Glutamatergic neuron (in vitro differentiated cells): Measurements from ENCODE around the gene GUCY2C. TPM values are rescaled to one million over a fixed set of nuclear protein-coding genes. Genes with fewer than 3 reads are reported as not detected.

Experiments
- DNase-seq: peaks from one replicate; pipeline ENCODE4 v3.0.0; 2022
- H3K27ac Mint-ChIP-seq: one replicate; pipeline ENCODE4 v1.8.0; 2020; ENCODE audit warnings: mild to moderate bottlenecking, mixed read lengths, inconsistent platforms; ENCODE audit not compliant: unreplicated experiment
- H3K27me3 Mint-ChIP-seq: one replicate; pipeline ENCODE4 v1.8.0; 2020; ENCODE audit warnings: mild to moderate bottlenecking, moderate library complexity, mixed read lengths, inconsistent platforms; ENCODE audit not compliant: unreplicated experiment
- H3K36me3 Mint-ChIP-seq: one replicate; pipeline ENCODE4 v1.8.0; 2020; ENCODE audit warnings: mild to moderate bottlenecking, mixed read lengths, inconsistent platforms; ENCODE audit not compliant: unreplicated experiment
- H3K4me1 Mint-ChIP-seq: one replicate; pipeline ENCODE4 v1.8.0; 2020; ENCODE audit warnings: mild to moderate bottlenecking, low read depth, mixed read lengths, inconsistent platforms; ENCODE audit not compliant: unreplicated experiment
- H3K4me3 Mint-ChIP-seq: one replicate; pipeline ENCODE4 v1.8.0; 2020; ENCODE audit warnings: mild to moderate bottlenecking, mixed read lengths, inconsistent platforms; ENCODE audit not compliant: unreplicated experiment
- H3K9me3 Mint-ChIP-seq: one replicate; pipeline ENCODE4 v1.8.0; 2020; ENCODE audit warnings: mild to moderate bottlenecking, moderate library complexity, mixed read lengths, inconsistent platforms; ENCODE audit not compliant: unreplicated experiment
- total RNA-seq: library from RNA; stranded (reverse); fragmentation: NEBNext Ultra II Directional; extraction: Animal tissue kit (Norgen Biotek cat#: 25700); gene quantifications from one replicate; pipeline ENCODE4 v1.2.1, GENCODE V29; 2021; ENCODE audit not compliant: unreplicated experiment
- TF ChIP-seq, protein P1 (sequence below): fragments of 200-600 bp; sonication (generic); IDR thresholded peaks from one replicate; pipeline ENCODE4 v1.5.0; 2021; ENCODE audit not compliant: partially characterized antibody, unreplicated experiment

The GUCY2C gene
- total RNA-seq, 1 donor from 2014 or later, result not detected

DNA sequence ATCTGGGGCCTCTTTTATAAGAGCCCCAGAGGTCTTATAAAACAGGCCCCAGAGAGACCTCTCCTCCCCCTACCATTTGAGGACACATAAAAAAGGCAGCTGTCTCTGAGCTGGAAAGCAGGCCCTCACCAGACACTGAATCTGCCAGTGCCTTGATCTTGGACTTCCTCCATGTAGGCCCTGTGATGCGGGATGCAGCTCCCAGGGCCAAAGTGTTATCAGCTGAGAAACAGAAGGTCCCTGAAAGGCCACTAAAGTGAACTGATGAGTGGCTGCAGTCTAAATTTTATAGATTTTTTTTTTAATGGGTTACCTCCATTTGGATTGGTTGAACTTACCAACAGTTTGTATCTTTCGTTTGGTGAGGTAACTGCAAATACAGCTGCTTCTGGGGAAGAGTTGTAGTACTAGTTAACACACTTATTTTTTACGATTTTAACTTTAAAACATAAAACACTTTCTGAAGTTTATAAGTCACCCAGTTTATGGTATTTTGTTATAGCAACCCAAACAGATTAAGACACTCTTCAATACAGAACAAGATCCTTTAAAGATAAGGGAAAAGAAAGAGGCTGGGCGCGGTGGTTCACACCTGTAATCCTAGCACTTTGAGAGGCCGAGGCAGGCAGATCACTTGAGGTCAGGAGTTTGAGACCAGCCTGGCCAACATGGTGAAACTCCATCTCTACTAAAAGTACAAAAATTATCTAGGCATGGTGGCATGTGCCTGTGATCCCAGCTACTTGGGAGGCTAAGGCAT is 5.6 kb upstream of the GUCY2C start:
- DNase-seq, result no peak
- H3K27ac Mint-ChIP-seq, result no peak overlapping the region
- H3K36me3 Mint-ChIP-seq, result no peaks in the 10 kb centered on the region
- no peaks in the 10 kb centered on the region for H3K4me1 Mint-ChIP-seq
- H3K4me3 Mint-ChIP-seq, result no peak overlapping the region
- H3K27me3 Mint-ChIP-seq, result peaks cover 1% of the 10 kb centered on the region
- H3K9me3 Mint-ChIP-seq, result peaks cover 2% of the 10 kb centered on the region
- TF ChIP-seq, protein P1, sequence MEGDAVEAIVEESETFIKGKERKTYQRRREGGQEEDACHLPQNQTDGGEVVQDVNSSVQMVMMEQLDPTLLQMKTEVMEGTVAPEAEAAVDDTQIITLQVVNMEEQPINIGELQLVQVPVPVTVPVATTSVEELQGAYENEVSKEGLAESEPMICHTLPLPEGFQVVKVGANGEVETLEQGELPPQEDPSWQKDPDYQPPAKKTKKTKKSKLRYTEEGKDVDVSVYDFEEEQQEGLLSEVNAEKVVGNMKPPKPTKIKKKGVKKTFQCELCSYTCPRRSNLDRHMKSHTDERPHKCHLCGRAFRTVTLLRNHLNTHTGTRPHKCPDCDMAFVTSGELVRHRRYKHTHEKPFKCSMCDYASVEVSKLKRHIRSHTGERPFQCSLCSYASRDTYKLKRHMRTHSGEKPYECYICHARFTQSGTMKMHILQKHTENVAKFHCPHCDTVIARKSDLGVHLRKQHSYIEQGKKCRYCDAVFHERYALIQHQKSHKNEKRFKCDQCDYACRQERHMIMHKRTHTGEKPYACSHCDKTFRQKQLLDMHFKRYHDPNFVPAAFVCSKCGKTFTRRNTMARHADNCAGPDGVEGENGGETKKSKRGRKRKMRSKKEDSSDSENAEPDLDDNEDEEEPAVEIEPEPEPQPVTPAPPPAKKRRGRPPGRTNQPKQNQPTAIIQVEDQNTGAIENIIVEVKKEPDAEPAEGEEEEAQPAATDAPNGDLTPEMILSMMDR, result no peak

DNA sequence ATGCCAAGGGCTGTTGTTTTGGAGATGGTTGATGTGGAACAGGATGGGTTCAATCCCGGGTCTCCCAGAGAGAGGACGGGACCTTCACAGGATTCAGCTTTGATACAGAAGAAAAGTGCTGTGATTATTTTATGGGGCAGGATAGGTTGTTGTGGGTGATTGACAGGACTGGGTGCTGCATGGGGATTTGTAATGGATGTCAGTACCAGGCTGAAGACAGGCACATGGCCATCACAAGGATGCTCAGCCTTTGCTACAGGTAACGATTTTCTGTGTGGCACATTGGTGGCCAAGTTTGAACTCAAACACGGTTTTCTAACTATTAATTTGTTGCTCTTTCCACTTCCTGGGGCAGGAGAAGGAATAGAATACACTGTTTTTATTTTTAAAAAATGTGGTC is 4.5 kb upstream of the GUCY2C start:
- H3K27me3 Mint-ChIP-seq, result no peaks in the 10 kb centered on the region
- H3K36me3 Mint-ChIP-seq, result no peaks in the 10 kb centered on the region
- no peaks in the 10 kb centered on the region for H3K4me1 Mint-ChIP-seq
- no peak for DNase-seq
- peaks cover 2% of the 10 kb centered on the region for H3K9me3 Mint-ChIP-seq
- no peak overlapping the region for H3K4me3 Mint-ChIP-seq
- no peak overlapping the region for H3K27ac Mint-ChIP-seq
- TF ChIP-seq, protein P1, result no peak

DNA sequence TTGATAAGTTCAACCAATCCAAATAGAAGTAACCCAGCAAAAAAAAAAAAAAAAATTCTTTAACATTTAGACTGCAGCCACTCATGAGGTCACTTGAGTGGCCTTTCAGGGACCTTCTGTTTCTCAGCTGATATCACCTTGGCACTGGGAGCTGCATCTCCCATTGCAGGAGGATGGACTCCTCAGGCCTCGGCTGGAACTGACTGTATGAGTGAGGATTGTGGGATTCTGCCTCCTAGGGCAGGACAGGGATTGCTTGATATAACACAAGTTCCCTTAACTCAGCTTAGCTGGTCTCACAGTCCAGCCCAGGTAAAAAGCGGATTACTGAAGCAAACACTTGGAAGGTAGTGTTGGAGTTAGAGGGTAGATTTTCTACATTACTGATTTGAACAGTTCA is 3.5 kb upstream of the GUCY2C start:
- Mint-ChIP-seq H3K9me3 (no peaks in the 10 kb centered on the region), H3K36me3 (no peaks in the 10 kb centered on the region)

DNA sequence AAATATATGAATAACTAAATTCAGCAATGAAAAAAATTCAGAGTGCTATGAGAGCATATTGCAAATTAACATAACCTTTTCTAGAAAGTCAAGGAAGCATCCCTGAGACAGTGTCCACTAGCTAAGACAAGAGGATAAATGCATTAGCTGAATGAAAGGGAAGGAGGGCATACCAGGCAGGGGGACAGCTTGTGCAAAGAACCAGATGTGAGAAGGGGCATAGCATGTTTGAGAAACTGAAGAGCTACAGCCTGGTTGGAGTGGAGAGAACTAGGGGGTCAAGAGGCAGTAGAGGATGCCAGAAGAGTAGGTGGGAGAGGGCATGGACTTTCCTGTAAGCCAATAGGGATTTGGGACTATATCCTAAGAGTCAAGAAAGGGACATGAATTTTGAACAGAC is 2.2 kb upstream of the GUCY2C start:
- Mint-ChIP-seq H3K4me3 (no peak overlapping the region), H3K9me3 (no peaks in the 10 kb centered on the region), H3K27me3 (no peaks in the 10 kb centered on the region), H3K27ac (no peak overlapping the region), H3K36me3 (no peaks in the 10 kb centered on the region), H3K4me1 (no peaks in the 10 kb centered on the region)
- TF ChIP-seq, protein P1, result no peak
- DNase-seq, result no peak

More for the DNA sequence above, 3.5 kb upstream of the GUCY2C start:
- TF ChIP-seq, protein P1, result no peak
- Mint-ChIP-seq H3K4me3 (no peak overlapping the region), H3K4me1 (no peaks in the 10 kb centered on the region), H3K27ac (no peak overlapping the region), H3K27me3 (no peaks in the 10 kb centered on the region)
- no peak for DNase-seq

DNA sequence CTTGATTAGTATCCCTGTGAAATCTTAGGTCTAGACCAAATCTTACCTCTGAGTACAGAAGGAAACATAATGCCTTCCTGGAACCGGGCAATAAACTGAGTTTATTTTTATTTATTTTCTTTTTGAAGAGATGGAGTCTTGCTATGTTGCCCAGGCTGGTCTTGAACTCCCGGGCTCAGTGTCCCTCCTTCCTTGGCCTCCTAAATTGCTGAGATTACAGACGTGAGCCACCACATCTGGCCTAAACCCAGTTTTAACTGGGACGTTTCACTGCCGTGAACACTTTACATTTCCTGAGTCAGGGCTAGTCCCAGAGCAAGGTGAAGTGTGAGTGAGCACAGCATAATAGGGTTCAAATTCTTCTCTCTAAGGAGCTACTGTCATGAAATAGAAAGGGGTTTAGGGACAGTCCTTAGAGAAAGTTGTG is 671 bp downstream of the GUCY2C start:
- Mint-ChIP-seq H3K27me3 (no peaks in the 10 kb centered on the region), H3K4me1 (no peaks in the 10 kb centered on the region), H3K27ac (no peak overlapping the region), H3K4me3 (no peak overlapping the region), H3K9me3 (no peaks in the 10 kb centered on the region), H3K36me3 (no peaks in the 10 kb centered on the region)
- TF ChIP-seq, protein P1, result no peak
- DNase-seq, result no peak
